Lower lobe of right lung (tissue), 2 donors: ENCODE measurements around the gene HSPA13. TPM values are rescaled to one million over a fixed set of nuclear protein-coding genes. Genes with fewer than 3 reads are reported as not detected.

Experiments
- ATAC-seq, 2 donors: fragments of 200-7000 bp; cut with Tn5 transposase; one replicate each; pipeline ENCODE4 v1.9.1; 2020 to 2022; ENCODE audit warnings: mild to moderate bottlenecking in 2 of 2, moderate library complexity in 2 of 2
- DNase-seq: peaks from one replicate; pipeline ENCODE4 v3.0.0-alpha.2; 2020
- H3K27ac ChIP-seq: fragments of 200-600 bp; one replicate; pipeline ENCODE4 v1.8.0; 2022
- H3K27me3 ChIP-seq: fragments of 200-600 bp; one replicate; pipeline ENCODE4 v1.8.0; 2022; ENCODE audit warnings: low read depth
- H3K36me3 ChIP-seq: fragments of 200-600 bp; one replicate; pipeline ENCODE4 v1.8.0; 2022; ENCODE audit warnings: mild to moderate bottlenecking
- H3K4me1 ChIP-seq: fragments of 200-600 bp; one replicate; pipeline ENCODE4 v1.8.0; 2022
- H3K4me3 ChIP-seq: fragments of 200-600 bp; one replicate; pipeline ENCODE4 v1.8.0; 2022; ENCODE audit warnings: mild to moderate bottlenecking
- H3K9me3 ChIP-seq: fragments of 200-600 bp; one replicate; pipeline ENCODE4 v1.8.0; 2022
- intact Hi-C: fragments of 100-400 bp; cut with DNase I; formaldehyde crosslinking; loops from one replicate; pipeline ENCODE4 v1.11.0; 2022
- total RNA-seq: library from RNA; stranded (reverse); fragmentation: NEBNext Ultra II Directional; extraction: Animal tissue kit (Norgen Biotek cat#: 25700); gene quantifications from one replicate; pipeline ENCODE4 v1.2.1, GENCODE V29; 2021
- TF ChIP-seq, protein P1 (sequence below): fragments of 200-600 bp; IDR thresholded peaks from one replicate; pipeline ENCODE4 v1.8.0; 2022; ENCODE audit warnings: antibody characterized with exemption, mild to moderate bottlenecking
- donor health status: DM: no; HTN: yes; CAD: no; lungs with severe emphysema.

The HSPA13 gene
- total RNA-seq, 1 donor from 2014 or later: 19.0 TPM

GRCh38 chr21:14382486-14382834 lies 486 bp downstream of the HSPA13 start:
- intact Hi-C loops: no loop called here
- Histone ChIP-seq H3K4me1 (peaks cover 27% of the 10 kb centered on the region), H3K27ac (peak overlapping the region; percentile 83), H3K27me3 (no peaks in the 10 kb centered on the region), H3K36me3 (peaks cover 9% of the 10 kb centered on the region), H3K9me3 (no peaks in the 10 kb centered on the region), H3K4me3 (peak overlapping the region; percentile 82)
- ATAC-seq (peak in 1 of 2 donors; percentile 1), DNase-seq (no peak)
- TF ChIP-seq, protein P1, sequence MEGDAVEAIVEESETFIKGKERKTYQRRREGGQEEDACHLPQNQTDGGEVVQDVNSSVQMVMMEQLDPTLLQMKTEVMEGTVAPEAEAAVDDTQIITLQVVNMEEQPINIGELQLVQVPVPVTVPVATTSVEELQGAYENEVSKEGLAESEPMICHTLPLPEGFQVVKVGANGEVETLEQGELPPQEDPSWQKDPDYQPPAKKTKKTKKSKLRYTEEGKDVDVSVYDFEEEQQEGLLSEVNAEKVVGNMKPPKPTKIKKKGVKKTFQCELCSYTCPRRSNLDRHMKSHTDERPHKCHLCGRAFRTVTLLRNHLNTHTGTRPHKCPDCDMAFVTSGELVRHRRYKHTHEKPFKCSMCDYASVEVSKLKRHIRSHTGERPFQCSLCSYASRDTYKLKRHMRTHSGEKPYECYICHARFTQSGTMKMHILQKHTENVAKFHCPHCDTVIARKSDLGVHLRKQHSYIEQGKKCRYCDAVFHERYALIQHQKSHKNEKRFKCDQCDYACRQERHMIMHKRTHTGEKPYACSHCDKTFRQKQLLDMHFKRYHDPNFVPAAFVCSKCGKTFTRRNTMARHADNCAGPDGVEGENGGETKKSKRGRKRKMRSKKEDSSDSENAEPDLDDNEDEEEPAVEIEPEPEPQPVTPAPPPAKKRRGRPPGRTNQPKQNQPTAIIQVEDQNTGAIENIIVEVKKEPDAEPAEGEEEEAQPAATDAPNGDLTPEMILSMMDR: no peak

GRCh38 chr21:14376854-14377253 lies 6.1 kb downstream of the HSPA13 start:
- H3K4me3 ChIP-seq: no peak overlapping the region
- TF ChIP-seq, protein P1: no peak
- no peaks in the 10 kb centered on the region for H3K27me3 ChIP-seq
- H3K36me3 ChIP-seq: peaks cover 63% of the 10 kb centered on the region
- H3K9me3 ChIP-seq: no peaks in the 10 kb centered on the region
- H3K4me1 ChIP-seq: peaks cover 15% of the 10 kb centered on the region
- intact Hi-C loops: no loop called here
- ATAC-seq (no peak), DNase-seq (no peak)
- H3K27ac ChIP-seq: no peak overlapping the region

DNA sequence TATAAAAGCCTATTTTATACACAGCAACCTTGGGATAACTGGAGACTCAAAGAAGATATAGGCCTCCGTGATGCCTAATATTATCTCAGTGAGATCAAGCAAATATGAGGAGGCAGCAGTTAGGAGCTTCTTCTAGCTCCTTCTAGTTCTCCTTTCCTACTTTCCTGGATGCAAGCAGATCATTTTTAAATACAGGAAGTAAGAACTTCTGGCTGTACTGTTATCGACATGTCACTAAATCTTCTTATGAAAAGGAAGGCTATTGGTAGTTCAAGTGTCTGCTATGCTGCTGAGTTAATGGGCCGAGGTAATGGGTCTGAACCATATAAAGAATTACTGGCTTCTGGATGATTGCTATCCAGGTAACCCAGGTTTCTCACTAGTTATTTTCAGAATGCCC lies 15.9 kb downstream of the HSPA13 start:
- TF ChIP-seq, protein P1: no peak
- H3K27me3 ChIP-seq: no peaks in the 10 kb centered on the region
- H3K27ac ChIP-seq: no peak overlapping the region
- ATAC-seq (no peak), DNase-seq (no peak)
- intact Hi-C loops: no loop called here
- H3K36me3 ChIP-seq: no peaks in the 10 kb centered on the region
- H3K4me1 ChIP-seq: no peaks in the 10 kb centered on the region
- H3K4me3 ChIP-seq: no peak overlapping the region
- no peaks in the 10 kb centered on the region for H3K9me3 ChIP-seq

- intact Hi-C loops: no loop called here
- H3K36me3 ChIP-seq: no peaks in the 10 kb centered on the region
- no peak overlapping the region for H3K27ac ChIP-seq
- H3K4me1 ChIP-seq: no peaks in the 10 kb centered on the region
- TF ChIP-seq, protein P1: no peak
- H3K27me3 ChIP-seq: no peaks in the 10 kb centered on the region
- no peaks in the 10 kb centered on the region for H3K9me3 ChIP-seq
- DNase-seq (no peak), ATAC-seq (peak in 1 of 2 donors; percentile 31)
- H3K4me3 ChIP-seq: no peak overlapping the region
Observed at GRCh38 chr21:14361958-14362357, 21.0 kb downstream of the HSPA13 start.

- intact Hi-C loops: no loop called here
- ATAC-seq (no peak), DNase-seq (no peak)
- no peak overlapping the region for H3K4me3 ChIP-seq
- no peaks in the 10 kb centered on the region for H3K9me3 ChIP-seq
- no peak overlapping the region for H3K27ac ChIP-seq
- H3K4me1 ChIP-seq: no peaks in the 10 kb centered on the region
- H3K36me3 ChIP-seq: no peaks in the 10 kb centered on the region
- TF ChIP-seq, protein P1: no peak
- no peaks in the 10 kb centered on the region for H3K27me3 ChIP-seq
Observed at GRCh38 chr21:14358775-14359174, 24.2 kb downstream of the HSPA13 start.

GRCh38 chr21:14356746-14357145 lies 26.2 kb downstream of the HSPA13 start:
- Histone ChIP-seq H3K4me3 (no peak overlapping the region), H3K27me3 (no peaks in the 10 kb centered on the region), H3K36me3 (no peaks in the 10 kb centered on the region), H3K4me1 (no peaks in the 10 kb centered on the region), H3K27ac (no peak overlapping the region), H3K9me3 (no peaks in the 10 kb centered on the region)
- intact Hi-C loops: no loop called here
- TF ChIP-seq, protein P1: no peak
- no peak for ATAC-seq
- no peak for DNase-seq
